Measurements from ENCODE around the gene HACL1. TPM values are rescaled to one million over a fixed set of nuclear protein-coding genes. Genes with fewer than 3 reads are reported as not detected.
"Not testable (repeated sequence)": the region's sequence is repeated elsewhere in the genome, so short reads cannot be mapped to it uniquely, and the experiment has no call there.

Gene HACL1
- total and polyA plus RNA-seq, 2 donors (not counting 1 experiment from before 2014, with no cell fraction given) = 20.8 to 38.7 TPM

DNA sequence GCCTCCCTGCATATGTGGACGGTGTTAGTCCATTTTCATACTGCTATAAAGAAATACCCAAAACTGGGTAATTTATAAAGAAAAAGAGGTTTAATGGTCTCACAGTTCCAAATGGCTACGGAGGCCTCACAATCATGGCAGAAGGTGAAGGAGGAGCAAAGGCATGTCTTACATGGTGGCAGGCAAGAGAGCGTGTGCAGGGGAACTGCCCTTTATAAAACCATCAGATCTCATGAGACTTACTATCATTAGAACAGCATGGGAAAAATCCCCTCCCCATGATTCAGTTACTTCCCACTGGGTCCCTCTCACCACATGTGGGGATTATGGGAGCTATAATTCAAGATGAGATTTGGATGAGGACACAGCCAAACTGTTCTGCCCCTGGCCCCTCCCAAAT, 1.4 kb upstream of the HACL1 start:
- peaks cover 16 to 23% of the 10 kb centered on the region in 2 donors for H3K4me1 ChIP-seq (ENCODE audit: control insufficient read depth in 2 of 2, insufficient read depth in 2 of 2, low read length in 2 of 2)
- peaks cover 29% of the 10 kb centered on the region for H3K79me2 ChIP-seq (ENCODE audit: control insufficient read depth, insufficient read depth, low read length)
- ATAC-seq (ENCODE audit: low read depth); CTCF ChIA-PET; H3K27me3 ChIP-seq (replicated peaks in 1 of 4; ENCODE audit: control extremely low read depth in 1 of 4, control insufficient read depth in 3 of 4, insufficient read depth in 4 of 4, low read length in 3 of 4); H3K27me3 Mint-ChIP-seq; H3K9me3 Mint-ChIP-seq (ENCODE audit: insufficient read depth); H4K20me1 ChIP-seq (ENCODE audit: control insufficient read depth, insufficient read depth, low read length, poor library complexity, severe bottlenecking); H3K9me3 ChIP-seq (ENCODE audit: control extremely low read depth in 1 of 3, control insufficient read depth in 2 of 3, insufficient read depth in 1 of 3, low read length in 2 of 3); DNase-seq; POLR2A ChIA-PET; H3K4me3 ChIP-seq (ENCODE audit: control extremely low read depth in 1 of 5, extremely low read depth in 1 of 5, insufficient read depth in 1 of 5, low read depth in 2 of 5, low read length in 4 of 5); H3K27ac ChIP-seq (ENCODE audit: low read length in 2 of 2): not testable (repeated sequence)
- peak overlapping the region; percentile 98 for H2AFZ ChIP-seq (ENCODE audit: insufficient read depth, low read depth, low read length, poor library complexity, severe bottlenecking)
- no CpG with 5 or more reads among the region's 3 CpGs for WGBS (ENCODE audit: insufficient coverage)
- Mint-ChIP-seq H3K4me3 (peak overlapping the region; percentile 100), H3K4me1 (peaks cover 38% of the 10 kb centered on the region), H3K27ac (peak overlapping the region; percentile 3)
- H3K9ac ChIP-seq (ENCODE audit: low read length) = peak overlapping the region; percentile 98
- peaks cover 0 to 16% of the 10 kb centered on the region in 2 experiments for H3K36me3 ChIP-seq (replicated peaks in 1 of 2; ENCODE audit: control extremely low read depth in 1 of 2, control insufficient read depth in 1 of 2, extremely low read depth in 1 of 2, insufficient read depth in 2 of 2, low read length in 1 of 2)
- H3K4me2 ChIP-seq (replicated peaks; ENCODE audit: low read depth, low read length, poor library complexity, severe bottlenecking) = peak overlapping the region; percentile 92
- intact Hi-C loops (cut with micrococcal nuclease) = loop anchor here (10.0 kb wide), 1 partner anchor 1478 kb away; the partner anchor contains the start of genes CHCHD4 and TMEM43

- TF ChIP-seq EZH2 (IDR thresholded peaks at IDR 0.05; ENCODE audit: borderline replicate concordance, insufficient read depth, low read depth, low read length, poor library complexity, severe bottlenecking) = no peak
- TF ChIP-seq, protein P1, sequence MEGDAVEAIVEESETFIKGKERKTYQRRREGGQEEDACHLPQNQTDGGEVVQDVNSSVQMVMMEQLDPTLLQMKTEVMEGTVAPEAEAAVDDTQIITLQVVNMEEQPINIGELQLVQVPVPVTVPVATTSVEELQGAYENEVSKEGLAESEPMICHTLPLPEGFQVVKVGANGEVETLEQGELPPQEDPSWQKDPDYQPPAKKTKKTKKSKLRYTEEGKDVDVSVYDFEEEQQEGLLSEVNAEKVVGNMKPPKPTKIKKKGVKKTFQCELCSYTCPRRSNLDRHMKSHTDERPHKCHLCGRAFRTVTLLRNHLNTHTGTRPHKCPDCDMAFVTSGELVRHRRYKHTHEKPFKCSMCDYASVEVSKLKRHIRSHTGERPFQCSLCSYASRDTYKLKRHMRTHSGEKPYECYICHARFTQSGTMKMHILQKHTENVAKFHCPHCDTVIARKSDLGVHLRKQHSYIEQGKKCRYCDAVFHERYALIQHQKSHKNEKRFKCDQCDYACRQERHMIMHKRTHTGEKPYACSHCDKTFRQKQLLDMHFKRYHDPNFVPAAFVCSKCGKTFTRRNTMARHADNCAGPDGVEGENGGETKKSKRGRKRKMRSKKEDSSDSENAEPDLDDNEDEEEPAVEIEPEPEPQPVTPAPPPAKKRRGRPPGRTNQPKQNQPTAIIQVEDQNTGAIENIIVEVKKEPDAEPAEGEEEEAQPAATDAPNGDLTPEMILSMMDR (IDR thresholded peaks at IDR 0.05) = no peak
- CTCF ChIA-PET = interaction anchor here (0.7 to 1.4 kb wide), 2 partner anchors 29 to 399 kb away, joined by 3 read pairs; no protein-coding TSS in a partner anchor
Observed at GRCh38 chr3:15602146-15602536, 772 bp upstream of the HACL1 start.

More at GRCh38 chr3:15602146-15602536, 772 bp upstream of the HACL1 start:
- H3K27ac ChIP-seq (ENCODE audit: low read length in 2 of 2) = peak overlapping the region; percentile 81 to 87
- WGBS (ENCODE audit: insufficient coverage) = 0% methylated on average over 6 of the region's 9 CpGs
- H3K4me1 ChIP-seq (ENCODE audit: control insufficient read depth in 2 of 2, insufficient read depth in 2 of 2, low read length in 2 of 2) = peaks cover 16 to 23% of the 10 kb centered on the region in 2 donors
- H3K9ac ChIP-seq (ENCODE audit: low read length) = peak overlapping the region; percentile 98
- no peaks in the 10 kb centered on the region for H3K9me3 Mint-ChIP-seq (ENCODE audit: insufficient read depth)
- POLR2A ChIA-PET = no interaction called here
- H2AFZ ChIP-seq (ENCODE audit: insufficient read depth, low read depth, low read length, poor library complexity, severe bottlenecking) = peak overlapping the region; percentile 98
- peak overlapping the region; percentile 92 for H3K4me2 ChIP-seq (replicated peaks; ENCODE audit: low read depth, low read length, poor library complexity, severe bottlenecking)
- ATAC-seq (ENCODE audit: low read depth) (no peak), DNase-seq (no peak)
- H3K4me1 Mint-ChIP-seq = peaks cover 41% of the 10 kb centered on the region
- no peaks in the 10 kb centered on the region for H3K27me3 Mint-ChIP-seq
- H3K4me3 Mint-ChIP-seq = peak overlapping the region; percentile 100
- H4K20me1 ChIP-seq (ENCODE audit: control insufficient read depth, insufficient read depth, low read length, poor library complexity, severe bottlenecking) = no peaks in the 10 kb centered on the region
- H3K9me3 ChIP-seq (ENCODE audit: control extremely low read depth in 1 of 3, control insufficient read depth in 2 of 3, insufficient read depth in 1 of 3, low read length in 2 of 3) = no peaks in the 10 kb centered on the region
- intact Hi-C loops (cut with micrococcal nuclease) = loop anchor here (10.0 kb wide), 1 partner anchor 1477 kb away; the partner anchor contains the start of genes CHCHD4 and TMEM43
- peaks cover 1 to 23% of the 10 kb centered on the region in 2 experiments for H3K36me3 ChIP-seq (replicated peaks in 1 of 2; ENCODE audit: control extremely low read depth in 1 of 2, control insufficient read depth in 1 of 2, extremely low read depth in 1 of 2, insufficient read depth in 2 of 2, low read length in 1 of 2)
- H3K79me2 ChIP-seq (ENCODE audit: control insufficient read depth, insufficient read depth, low read length) = peaks cover 29% of the 10 kb centered on the region
- H3K4me3 ChIP-seq (ENCODE audit: control extremely low read depth in 1 of 5, extremely low read depth in 1 of 5, insufficient read depth in 1 of 5, low read depth in 2 of 5, low read length in 4 of 5) = peak overlapping the region; percentile 67 to 99 (median 92)
- no peaks in the 10 kb centered on the region for H3K27me3 ChIP-seq (replicated peaks in 1 of 4; ENCODE audit: control extremely low read depth in 1 of 4, control insufficient read depth in 3 of 4, insufficient read depth in 4 of 4, low read length in 3 of 4)
- peak overlapping the region; percentile 99 for H3K27ac Mint-ChIP-seq

Data from B cell (primary cell).